IPS-NIHi7 (cell line): ENCODE measurements around the gene FGFR2.
A peak's percentile ranks its signal among the peaks of the same experiment; 100 is the strongest.

Experiments
- DNase-seq: peaks from one replicate; pipeline ENCODE4 v3.0.0; 2012; ENCODE audit warnings: mixed read lengths; ENCODE audit errors: extremely low spot score

The FGFR2 gene

GRCh38 chr10:121590772-121591171, 7.5 kb downstream of the FGFR2 start:
- no peak for DNase-seq

- no peak for DNase-seq
These were observed 8.7 kb downstream of the FGFR2 start for GRCh38 chr10:121589553-121589952.

- DNase-seq, result no peak
These were observed 14.4 kb downstream of the FGFR2 start for GRCh38 chr10:121583857-121584256.

GRCh38 chr10:121583258-121583657, 15.0 kb downstream of the FGFR2 start:
- no peak for DNase-seq

- peak; percentile 64 for DNase-seq
These were observed 17.7 kb downstream of the FGFR2 start for GRCh38 chr10:121580276-121581116.

GRCh38 chr10:121579656-121580055, 18.6 kb downstream of the FGFR2 start:
- no peak for DNase-seq

GRCh38 chr10:121578965-121579364, 19.3 kb downstream of the FGFR2 start:
- DNase-seq, result no peak

GRCh38 chr10:121578298-121578697, 19.9 kb downstream of the FGFR2 start:
- DNase-seq, result no peak

GRCh38 chr10:121577568-121577967, 20.7 kb downstream of the FGFR2 start:
- DNase-seq, result no peak

- DNase-seq, result no peak
These were observed 22.1 kb downstream of the FGFR2 start for GRCh38 chr10:121576139-121576538.

GRCh38 chr10:121574519-121575166, 23.6 kb downstream of the FGFR2 start:
- no peak for DNase-seq

GRCh38 chr10:121573538-121573941, 24.7 kb downstream of the FGFR2 start:
- DNase-seq, result no peak

GRCh38 chr10:121572859-121573537, 25.2 kb downstream of the FGFR2 start:
- DNase-seq, result no peak

GRCh38 chr10:121570315-121570714, 27.9 kb downstream of the FGFR2 start:
- DNase-seq, result no peak

- DNase-seq, result no peak
These were observed 30.0 kb downstream of the FGFR2 start for GRCh38 chr10:121568275-121568674.

GRCh38 chr10:121567569-121567968, 30.7 kb downstream of the FGFR2 start:
- DNase-seq, result no peak

GRCh38 chr10:121566755-121567154, 31.5 kb downstream of the FGFR2 start:
- DNase-seq, result no peak

- no peak for DNase-seq
These were observed 38.8 kb downstream of the FGFR2 start for GRCh38 chr10:121559326-121560026.

- no peak for DNase-seq
These were observed 40.0 kb downstream of the FGFR2 start for GRCh38 chr10:121558238-121558637.

GRCh38 chr10:121556918-121557573, 41.2 kb downstream of the FGFR2 start:
- DNase-seq, result no peak

GRCh38 chr10:121556455-121556854, 41.8 kb downstream of the FGFR2 start:
- no peak for DNase-seq
